Activated gamma-delta T cell treated with anti-CD3 and anti-CD28 coated beads, Interleukin-2, amount 50 U/mL, for 16 hours (primary cell): ENCODE data around the gene FHOD1.

Experiments
- DNase-seq: peaks from one replicate; pipeline ENCODE4 v3.0.0-alpha.2; 2020; ENCODE audit warnings: low read depth

FHOD1 gene

GRCh38 chr16:67206838-67207248 lies 40.4 kb downstream of the FHOD1 start:
- no peak for DNase-seq

GRCh38 chr16:67206129-67206837 lies 41.0 kb downstream of the FHOD1 start:
- no peak for DNase-seq

GRCh38 chr16:67204076-67204475 lies 43.2 kb downstream of the FHOD1 start:
- DNase-seq: no peak

- DNase-seq: no peak
These were observed 44.3 kb downstream of the FHOD1 start for GRCh38 chr16:67202956-67203493.

- DNase-seq: no peak
These were observed 44.9 kb downstream of the FHOD1 start for GRCh38 chr16:67202426-67202825.

GRCh38 chr16:67201411-67202345 lies 45.6 kb downstream of the FHOD1 start:
- no peak for DNase-seq

- DNase-seq: no peak
These were observed 46.8 kb downstream of the FHOD1 start for GRCh38 chr16:67200491-67200890.

- DNase-seq: no peak
These were observed 47.5 kb downstream of the FHOD1 start for GRCh38 chr16:67199808-67200198.

- DNase-seq: no peak
These were observed 48.1 kb downstream of the FHOD1 start, which contains the start of gene ELMO3 for GRCh38 chr16:67199011-67199807. ELMO3 (plus strand) TSS chr16:67199131; CDS start chr16:67199327, 196 bp downstream.

GRCh38 chr16:67198238-67198734 lies 49.0 kb downstream of the FHOD1 start:
- DNase-seq: no peak

GRCh38 chr16:67197704-67198103 lies 49.6 kb downstream of the FHOD1 start:
- DNase-seq: no peak

GRCh38 chr16:67196881-67197280 lies 50.4 kb downstream of the FHOD1 start:
- no peak for DNase-seq

- DNase-seq: no peak
These were observed 51.6 kb downstream of the FHOD1 start for GRCh38 chr16:67195676-67196075.

- no peak for DNase-seq
These were observed 53.0 kb downstream of the FHOD1 start for GRCh38 chr16:67194260-67194659.

- no peak for DNase-seq
These were observed 53.7 kb downstream of the FHOD1 start for GRCh38 chr16:67193536-67193935.

GRCh38 chr16:67192781-67193361 lies 54.4 kb downstream of the FHOD1 start:
- DNase-seq: no peak

GRCh38 chr16:67191995-67192681 lies 55.1 kb downstream of the FHOD1 start, which contains the start of gene E2F4:
E2F4 (plus strand) TSS chr16:67192155; CDS start chr16:67192228, 73 bp downstream.
- peak; percentile 77 for DNase-seq

- DNase-seq: no peak
These were observed 55.8 kb downstream of the FHOD1 start for GRCh38 chr16:67191411-67191994.

GRCh38 chr16:67190448-67191399 lies 56.6 kb downstream of the FHOD1 start:
- DNase-seq: no peak
